CD4-positive, alpha-beta T cell treated with Interleukin-10 for 1 hour (primary cell): Measurements from ENCODE around the gene SF3B6.
"Not testable (repeated sequence)": the region's sequence is repeated elsewhere in the genome, so short reads cannot be mapped to it uniquely, and the experiment has no call there.

Source experiments
- DNase-seq: peaks from one replicate; pipeline ENCODE4 v3.0.0-alpha.2; 2020

The SF3B6 gene

DNA sequence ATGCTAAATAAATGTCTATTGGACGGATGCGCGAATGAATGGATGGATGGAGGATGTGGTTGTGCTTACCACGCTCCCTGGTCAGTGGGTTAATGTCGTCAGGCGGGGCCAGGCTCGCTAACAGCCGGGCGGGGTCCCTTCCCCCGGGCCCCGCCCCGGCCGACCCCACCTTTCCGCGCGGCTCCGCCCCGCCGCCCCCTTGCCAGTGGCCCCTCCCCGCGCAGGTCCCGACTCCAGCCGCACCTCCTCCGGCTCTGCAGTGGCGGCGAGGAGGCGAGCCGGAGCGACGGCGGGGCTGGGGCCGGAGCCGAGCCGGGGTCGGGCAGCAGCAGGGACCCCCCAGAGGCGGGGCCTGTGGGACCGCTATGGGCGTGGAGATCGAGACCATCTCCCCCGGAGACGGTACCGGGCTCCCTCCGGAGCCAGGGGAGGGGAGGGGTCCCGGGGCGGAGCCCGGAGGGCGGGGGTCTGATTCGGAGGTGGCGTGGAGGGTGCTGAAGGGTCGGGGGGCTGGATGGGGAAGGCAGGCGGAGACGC, 26.6 kb downstream of the SF3B6 start, which contains the start of gene FKBP1B:
FKBP1B (plus strand) TSS at position 257 of the 537 bp plus-strand sequence; CDS start at position 366, 109 bp downstream.
- DNase-seq: peak; percentile 68

DNA sequence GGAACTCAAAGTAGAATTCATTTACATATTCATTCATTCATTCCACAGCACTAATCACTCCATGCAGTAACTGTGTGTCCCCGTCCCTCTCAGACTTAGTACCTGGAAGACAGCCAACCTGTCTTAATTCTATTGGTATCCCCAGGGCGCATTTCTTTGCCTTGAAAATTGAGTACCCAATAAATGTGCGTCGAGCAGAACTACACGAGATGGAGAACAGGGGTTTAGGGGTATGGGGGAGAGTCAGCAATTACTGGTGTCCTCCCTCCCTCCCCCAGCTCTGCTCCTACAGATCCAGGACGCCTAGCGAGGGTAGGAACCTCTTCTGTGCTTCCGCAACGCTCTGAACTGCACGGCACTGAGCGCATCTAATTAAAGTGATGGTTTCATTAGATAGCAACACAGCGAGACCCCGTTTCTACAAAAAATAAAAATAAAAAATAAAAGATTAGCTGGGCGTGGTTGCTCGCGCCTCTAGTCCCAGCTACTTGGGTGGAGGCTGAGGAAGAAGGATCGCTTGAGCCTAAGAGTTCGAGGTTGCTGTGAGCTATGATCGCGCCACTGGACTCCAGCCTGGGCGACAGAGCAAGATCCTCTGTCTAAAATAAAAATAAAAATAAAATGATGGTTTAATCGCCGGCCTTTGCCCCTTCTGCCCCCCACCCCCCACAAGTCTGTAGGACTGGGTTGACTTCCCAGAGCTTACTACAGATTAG, 27.2 kb downstream of the SF3B6 start:
- DNase-seq: no peak

DNA sequence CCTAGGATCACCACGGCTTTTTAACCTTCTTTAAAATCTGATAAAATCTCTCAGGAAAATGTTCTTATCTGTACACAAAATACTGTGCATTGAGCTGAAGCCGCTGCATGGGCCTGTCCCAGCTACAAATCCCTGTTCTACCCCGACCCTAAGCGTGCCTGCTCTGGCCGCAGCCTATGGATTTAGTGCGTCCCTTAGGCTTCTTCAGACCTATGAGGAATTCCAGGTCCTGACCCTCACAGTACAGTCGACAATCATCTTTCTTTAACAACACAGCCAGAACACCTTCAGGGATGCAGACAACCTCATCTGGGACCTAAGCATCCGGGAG, 28.5 kb downstream of the SF3B6 start:
- DNase-seq: no peak

DNA sequence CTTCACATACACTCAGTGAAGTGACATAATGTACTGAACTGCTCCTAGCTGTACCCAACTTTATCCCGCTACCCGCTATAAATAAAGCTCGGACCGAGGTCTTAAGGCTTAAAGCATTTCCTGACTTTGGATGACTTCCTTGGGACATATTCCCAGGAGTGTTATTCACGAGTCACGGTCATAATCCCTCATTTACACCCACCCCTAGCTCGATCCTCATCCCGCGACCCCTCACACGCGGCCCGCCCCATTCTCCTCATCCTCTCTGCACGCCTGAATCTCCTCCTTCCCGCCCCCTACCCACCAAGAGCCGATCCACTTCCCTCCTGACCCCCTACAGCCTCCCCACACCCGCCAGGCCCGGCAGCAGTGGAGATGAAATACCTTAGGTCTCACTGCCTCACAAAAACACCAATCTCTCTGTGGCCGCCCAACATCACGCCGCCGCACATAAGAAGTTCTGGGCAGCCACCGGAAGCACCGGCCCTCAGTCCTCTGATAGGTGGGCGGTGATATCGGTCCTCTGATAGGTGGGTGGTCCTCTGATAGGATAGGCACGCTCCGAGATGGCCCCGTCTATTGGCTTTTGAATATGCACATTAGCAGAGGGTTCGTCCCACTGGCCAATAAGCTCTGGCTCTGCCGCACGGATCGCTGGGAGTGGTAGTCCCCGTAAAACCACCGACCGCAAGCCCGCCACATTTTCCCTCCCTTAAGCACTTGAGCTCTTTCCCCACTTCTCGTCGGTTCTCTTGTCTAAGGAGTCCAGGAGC, 29.0 kb downstream of the SF3B6 start, which contains the start of gene WDCP:
WDCP (minus strand) TSS at position 462 of the 773 bp plus-strand sequence. CDS start 7,897 bp downstream, outside the sequence.
- peak; percentile 96 for DNase-seq

DNA sequence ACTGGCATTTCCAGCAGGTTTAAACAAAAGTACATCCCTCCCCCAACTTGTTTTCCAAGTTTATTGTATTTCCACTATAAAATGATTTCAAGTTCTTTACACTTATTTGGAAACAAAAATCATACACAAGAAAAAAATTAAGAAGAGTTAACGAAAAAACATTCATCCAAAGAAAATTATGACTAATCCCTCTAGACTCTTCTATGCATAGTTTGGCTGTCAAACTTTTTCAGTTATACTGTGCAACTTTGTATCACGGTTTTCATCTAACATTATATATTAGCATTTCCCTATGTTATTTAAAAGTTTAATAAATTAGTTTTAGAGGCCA, 29.6 kb downstream of the SF3B6 start:
- no peak for DNase-seq

DNA sequence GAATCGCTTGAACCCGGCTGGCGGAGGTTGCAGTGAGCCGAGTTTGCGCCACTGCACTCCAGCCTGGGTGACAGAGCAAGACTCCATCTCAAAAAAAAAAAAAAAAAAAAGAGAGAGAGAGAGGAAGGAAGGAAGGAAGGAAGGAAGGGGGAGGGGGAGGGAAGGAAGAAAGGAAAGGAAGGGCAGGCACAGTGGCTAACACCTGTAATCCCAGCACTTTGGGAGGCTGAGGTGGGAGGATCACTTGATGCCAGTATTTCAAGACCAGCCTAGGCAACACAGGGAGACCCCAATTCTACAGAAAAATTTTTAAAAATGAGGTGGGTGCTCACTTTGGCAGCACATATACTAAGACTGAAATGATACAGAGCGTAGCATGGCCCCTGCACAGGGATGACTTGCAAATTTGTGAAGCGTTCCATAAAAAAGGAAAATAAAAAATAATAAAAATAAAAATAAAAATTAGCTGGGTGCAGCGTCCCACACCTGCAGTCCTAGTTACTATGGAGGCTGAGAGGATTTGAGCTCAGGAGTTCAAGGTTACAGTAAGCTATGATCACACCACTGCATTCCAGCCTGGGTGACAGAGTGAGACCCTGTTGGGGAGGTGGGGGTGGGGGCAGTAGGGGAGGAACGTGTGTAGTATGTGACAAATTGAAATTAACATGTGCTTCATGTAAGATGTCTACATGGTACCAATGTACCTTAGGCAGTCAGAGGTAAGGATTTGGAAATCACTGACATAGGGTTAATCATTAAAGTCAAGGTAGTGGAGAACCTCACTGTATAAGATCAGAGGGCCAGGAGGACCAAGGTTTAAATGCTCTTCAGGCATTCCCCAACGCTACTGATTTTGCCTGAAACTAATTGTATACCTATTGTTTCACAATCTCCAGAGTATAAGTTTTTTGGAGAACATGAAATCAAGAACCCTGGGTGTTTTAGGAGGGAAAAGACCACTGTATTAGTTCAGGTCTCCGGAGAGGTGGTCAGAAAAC, 30.3 kb downstream of the SF3B6 start:
- DNase-seq: no peak

DNA sequence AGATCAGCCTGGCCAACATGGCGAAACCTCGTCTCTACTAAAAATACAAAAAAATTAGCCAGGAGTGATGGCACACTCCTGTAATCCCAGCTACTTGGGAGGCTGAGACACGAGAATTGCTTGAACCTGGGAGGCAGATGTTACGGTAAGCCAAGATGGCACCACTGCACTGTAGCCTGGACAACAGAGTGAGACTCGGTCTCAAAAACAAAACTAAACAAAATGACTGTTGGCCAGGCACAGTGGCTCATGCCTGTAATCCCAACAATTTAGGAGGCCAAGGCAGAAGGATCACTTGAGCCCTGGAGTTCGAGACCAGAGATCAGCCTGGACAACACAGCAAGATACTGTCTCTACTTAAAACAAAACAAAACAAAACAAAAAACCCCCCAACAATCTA, 33.0 kb downstream of the SF3B6 start:
- DNase-seq: not testable (repeated sequence)

DNA sequence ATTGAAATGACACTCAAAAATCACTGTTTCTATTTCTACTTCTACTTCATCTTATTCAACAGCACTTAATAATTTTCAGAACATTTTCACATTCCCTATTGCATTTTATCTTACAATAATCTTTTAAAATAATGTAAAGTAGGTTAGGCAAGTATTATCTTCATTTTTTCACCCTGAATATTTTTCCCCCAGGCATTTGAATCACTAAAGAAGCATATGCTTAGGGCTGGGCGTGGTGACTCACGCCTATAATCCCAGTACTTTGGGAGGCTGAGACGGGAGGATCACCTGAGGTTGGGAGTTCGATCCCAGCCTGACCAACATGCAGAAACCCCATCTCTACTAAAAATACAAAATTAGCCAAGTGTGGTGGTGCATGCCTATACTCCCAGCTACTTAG, 35.6 kb downstream of the SF3B6 start:
- no peak for DNase-seq

DNA sequence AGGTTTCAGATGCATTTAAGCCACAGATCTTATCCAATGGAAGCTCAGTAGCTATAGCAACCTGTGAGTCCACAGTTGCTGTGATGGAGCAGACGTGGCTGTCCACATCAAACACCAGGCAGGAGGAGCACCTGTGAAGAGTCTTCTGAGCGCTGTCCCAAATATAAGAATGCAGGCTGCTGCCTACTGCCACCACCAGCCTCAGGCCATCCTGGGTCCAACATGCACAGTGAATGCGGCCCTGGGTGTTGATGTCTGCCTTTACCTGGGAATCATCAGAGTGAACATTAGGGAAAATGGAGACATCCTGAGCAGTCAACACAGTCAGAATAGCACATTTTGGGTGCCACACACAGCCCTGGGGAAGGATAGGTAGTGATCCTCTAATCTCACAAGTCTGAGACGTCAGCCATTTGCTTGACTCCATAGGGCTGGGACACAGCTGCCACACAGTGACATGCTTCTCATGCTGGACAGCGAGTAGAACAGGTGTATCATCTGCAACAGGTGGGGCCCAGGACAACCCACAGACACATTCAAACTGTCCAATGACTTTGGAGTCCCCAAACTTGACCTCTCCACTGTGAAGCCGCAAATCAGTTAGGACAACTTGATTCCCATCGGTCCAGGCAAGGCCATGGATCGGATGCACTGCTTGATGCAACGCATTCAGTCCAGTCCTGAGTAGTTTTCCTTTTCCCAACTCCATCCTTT, 37.2 kb downstream of the SF3B6 start:
- no peak for DNase-seq

DNA sequence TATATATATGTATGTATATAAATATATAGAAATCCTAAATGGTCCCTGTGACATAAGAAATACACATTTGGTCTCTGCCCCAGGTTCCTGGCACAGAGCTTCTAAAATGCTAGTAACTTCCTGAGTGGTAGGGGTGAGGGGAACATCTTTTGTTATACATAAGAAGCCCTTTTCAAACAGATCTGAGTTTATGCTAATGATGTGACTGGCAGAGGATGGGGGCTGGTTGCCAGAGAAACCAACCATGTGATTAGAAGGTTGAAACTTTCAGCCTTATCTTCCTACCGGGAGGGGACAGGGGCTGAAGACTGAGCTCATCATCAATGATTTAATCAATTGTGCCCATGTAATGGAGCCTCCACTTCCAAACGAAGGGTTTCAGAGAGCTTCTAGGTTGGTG, 49.9 kb downstream of the SF3B6 start:
- no peak for DNase-seq

DNA sequence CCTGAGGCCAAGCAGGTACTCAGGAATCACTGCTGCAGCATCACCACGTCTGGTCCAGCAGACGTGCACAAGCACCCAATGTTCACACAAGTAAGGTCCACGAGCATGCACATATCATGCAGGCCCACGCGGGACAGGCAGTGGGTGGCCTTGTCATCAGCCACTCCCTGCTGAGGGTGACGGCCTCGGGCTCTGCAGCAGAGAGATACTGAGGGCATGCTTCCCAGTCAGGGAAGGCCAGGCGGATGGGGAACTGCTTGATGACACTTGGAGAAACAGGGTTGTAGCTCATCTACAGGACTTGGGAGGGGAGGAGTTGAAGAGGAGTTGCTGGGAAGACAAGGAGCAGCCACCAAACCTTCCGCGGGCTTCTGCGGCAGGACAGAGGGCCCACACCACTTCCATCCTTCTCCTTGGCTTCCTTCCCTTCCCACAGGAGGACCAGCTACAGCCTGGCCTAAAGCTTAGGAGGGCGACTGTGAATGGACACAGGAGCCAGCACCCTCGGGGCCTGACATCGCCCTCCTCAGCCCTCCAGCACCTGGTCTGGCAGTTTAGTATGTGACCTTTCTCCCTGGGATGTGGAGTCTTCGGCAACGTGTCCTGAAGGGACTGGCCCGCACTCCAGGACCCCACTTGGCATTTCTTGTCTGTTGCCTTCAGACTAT, 51.0 kb downstream of the SF3B6 start:
- no peak for DNase-seq

DNA sequence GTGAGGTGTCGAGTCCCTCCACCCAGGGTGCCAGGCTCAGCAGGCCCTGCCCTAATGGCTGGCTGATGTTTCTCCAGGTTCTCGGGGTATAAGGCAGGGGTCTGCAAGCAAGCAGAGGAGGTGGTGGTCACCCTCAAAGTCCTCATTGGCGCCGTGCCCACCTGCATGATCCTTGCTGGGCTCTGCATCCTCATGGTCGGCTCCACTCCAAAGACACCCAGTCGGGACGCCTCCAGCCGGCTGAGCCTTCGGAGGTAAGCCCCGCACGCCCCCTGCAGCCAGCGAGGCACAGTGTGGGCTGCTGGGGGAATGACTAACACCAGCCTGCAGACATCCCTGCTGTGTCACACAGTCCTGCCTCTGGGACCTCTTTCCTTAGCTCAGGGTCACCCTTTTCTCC, 52.1 kb downstream of the SF3B6 start:
- no peak for DNase-seq

DNA sequence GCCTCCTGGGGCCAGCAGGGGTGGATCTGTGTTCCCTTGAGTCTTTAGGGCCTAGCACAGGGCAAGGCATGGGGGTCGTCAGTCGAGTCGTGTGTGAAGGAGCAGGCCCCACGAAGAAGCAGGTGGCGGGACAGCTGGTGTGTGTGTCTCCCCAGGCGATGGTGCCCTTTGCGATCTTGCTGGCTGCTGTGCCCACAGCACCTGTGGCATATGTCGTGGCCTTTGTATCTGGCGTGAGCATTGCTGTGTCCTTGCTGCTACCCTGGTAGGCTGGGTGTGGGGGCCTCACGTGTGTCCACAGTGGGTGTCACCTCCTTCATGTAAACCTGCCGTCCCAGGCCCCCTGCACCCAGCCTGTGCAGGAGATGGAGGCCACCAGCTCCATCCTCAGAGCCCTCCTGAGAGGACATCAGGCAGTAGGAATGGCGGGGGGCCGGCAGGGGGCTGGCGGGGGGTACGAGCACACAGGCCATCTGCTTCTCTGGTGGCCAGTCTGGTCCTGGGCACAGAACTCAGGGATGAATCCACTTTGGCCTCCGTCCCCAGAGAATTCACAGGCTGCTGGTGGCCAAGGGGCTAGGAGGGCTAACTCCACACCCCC, 53.1 kb downstream of the SF3B6 start:
- DNase-seq: no peak

DNA sequence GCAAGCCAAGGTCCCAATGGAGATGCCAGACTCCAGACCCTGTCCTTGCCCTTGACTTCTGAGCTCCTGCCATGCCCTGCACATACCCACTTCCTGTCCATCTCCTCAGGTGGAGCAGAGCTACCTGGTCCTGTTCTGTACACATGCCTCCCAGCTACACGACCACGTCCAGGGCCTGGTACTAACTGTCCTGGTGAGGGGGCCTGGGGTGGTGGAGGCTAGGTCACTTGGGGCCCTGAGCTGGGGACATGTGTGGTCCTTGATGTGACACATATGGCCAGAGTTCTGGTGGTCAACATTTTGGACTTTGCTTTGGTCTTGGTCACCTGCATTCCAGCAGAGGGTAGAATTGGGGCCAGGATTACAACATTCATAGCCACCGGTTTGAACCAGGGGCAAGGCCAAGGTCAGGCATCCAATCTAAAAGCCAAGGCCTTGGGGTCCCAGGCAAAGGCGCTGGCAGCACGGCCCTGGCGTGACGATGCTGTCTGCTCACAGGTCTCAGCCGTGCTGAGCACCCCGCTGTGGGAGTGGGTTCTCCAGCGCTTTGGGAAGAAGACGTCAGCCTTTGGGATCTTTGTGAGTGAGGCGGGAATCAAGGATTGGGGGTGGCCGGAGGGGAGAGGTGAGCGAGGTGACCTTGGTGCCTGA, 53.7 kb downstream of the SF3B6 start:
- no peak for DNase-seq

DNA sequence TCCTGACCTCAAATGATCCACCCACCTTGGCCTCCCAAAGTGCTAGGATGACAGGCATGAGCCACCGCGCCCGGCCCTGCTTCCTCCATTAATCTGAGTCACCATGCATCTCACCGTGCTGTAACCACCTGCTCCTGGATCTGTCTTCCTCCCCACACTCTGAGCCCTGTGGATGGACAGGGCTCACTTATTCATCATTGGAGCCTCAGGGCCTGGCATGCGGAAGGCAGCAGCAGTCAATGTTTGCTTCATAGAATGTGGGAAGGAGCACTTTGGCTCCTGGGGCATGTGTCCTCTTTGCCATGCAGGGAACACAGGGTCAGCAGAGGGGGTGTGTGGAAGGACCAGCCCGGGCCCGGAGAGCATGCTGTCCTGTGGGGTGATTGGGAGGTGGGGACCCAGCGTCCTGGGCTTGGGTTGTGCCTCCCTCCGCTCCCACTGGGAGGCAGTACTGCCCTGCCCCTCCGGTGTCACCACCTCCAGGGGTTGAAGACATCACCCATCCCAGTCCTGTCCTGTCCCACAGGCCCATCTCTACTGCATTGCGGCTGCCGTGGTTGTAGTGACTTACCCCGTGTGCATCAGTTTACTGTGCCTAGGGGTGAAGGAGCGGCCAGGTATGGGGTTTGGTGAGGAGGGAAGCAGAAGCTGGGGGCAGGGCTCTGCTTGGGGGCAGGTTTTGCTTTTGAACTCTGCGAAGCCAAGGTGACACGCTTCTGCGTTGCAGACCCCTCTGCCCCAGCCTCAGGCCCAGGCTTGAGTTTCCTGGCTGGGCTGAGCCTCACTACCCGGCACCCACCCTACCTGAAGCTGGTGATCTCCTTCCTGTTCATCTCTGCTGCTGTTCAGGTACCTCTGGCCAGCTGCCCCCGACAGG, 54.8 kb downstream of the SF3B6 start:
- DNase-seq: no peak

DNA sequence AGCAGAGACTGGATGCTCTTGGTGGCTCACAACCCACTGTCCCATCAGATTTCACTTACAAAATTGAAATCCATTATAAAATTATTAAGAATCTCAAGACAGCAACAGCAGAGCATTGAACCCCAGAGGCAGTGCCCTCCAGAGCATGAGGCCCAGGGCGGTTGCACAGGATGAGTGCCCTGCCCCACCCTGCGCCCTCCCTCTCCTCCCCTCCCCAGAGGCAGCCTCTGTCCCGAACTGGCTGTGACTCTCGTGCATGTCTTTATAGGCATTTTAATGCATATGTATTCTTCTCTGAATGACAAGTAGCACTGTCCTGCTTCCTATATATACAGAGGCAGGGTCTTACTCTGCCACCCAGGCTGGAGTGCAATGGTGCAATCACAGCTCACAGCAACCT, 55.9 kb downstream of the SF3B6 start:
- DNase-seq: no peak

DNA sequence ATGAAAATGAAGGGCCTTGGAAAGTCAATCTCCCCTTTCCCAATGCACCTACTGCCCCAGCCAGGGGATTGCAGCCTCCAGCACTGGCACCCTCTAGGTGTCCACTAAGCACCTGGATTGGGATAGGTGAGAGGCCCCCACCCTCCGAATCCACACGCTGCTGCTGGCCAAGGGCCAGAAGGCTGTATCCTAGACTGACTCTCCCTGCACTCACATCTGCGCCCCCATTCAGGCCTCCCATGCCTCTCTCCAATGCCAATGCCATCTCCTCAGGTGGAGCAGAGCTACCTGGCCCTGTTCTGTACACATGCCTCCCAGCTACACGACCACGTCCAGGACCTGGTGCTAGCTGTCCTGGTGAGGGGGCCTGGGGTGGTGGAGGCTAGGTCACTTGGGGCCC, 56.4 kb downstream of the SF3B6 start:
- DNase-seq: no peak

DNA sequence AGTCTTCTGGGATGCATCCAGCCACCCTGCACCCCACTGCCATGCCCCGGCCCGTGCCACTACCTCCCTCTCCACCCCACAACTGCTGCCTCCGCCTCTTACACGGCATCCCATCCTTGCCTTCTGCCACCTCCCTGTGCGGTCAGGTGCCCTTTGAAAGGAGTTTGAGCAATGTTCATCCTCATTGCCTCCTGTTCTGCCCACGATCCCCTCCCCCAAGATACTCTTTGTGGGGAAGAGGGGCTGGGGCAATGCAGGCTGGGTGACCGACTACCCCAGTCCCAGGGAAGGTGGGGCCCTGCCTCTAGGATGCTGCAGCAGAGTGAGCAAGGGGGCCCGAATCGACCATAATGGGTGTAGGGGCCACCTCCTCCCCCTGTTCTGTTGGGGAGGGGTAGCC, 57.9 kb downstream of the SF3B6 start:
- DNase-seq: no peak

DNA sequence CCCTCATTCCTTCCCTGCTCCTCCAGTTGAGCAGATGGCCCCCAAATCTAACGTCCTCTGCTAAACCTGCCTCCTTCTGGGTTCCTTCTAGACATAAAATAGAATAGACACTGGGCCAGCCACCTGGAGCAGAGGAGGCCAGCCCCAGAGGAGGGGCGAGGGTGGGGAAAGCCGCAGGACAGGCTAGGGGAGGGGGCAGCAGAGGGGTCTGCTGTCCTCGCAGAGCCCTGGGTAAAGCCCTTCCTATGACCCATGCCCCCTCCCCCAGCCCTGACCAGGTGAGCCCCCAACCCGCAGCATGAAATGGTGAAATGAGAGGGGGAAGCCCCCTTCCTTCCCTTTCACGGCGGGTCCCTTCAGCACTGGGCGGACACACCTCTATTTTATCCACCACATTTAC, 58.4 kb downstream of the SF3B6 start:
- DNase-seq: no peak
